WTC11 (cell line): ENCODE data around the gene NNT.

ENCODE experiments used
- CTCF ChIP-seq: fragments of 200-600 bp; IDR thresholded peaks from 2 replicates; pipeline ENCODE4 v1.8.0; 2022; ENCODE audit warnings: antibody characterized with exemption
- ZNF138 ChIP-seq: sonication (generic); formaldehyde crosslinking; conservative IDR thresholded peaks from 2 replicates; pipeline ENCODE4 v1.8.1; 2022; ENCODE audit warnings: mild to moderate bottlenecking, moderate library complexity, missing genetic modification reagents

DNA sequence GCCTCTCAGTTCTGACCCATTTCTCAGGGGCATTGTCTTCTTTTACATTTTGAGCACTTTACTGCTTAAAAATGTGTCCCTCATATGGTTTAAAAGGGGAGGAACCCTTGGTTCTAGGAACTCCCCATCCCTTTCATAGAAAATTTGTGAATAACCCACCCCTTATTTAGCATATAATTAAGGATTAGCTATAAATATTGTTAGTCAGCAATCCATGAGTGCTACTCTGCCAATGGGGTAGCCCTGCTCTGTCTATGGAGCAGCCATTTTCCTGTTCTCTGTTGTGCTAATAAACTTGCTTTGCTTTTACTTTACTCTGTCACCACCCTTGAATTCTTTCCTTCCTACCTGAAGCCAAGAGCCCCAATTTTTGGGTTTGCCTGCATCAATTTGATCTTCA lies 12.3 kb upstream of the NNT start:
- TF ChIP-seq ZNF138 (CRISPR knock-in tag) (no peak), CTCF (no peak)
